ENCODE data around the gene DLGAP1.

The DLGAP1 gene

DNA sequence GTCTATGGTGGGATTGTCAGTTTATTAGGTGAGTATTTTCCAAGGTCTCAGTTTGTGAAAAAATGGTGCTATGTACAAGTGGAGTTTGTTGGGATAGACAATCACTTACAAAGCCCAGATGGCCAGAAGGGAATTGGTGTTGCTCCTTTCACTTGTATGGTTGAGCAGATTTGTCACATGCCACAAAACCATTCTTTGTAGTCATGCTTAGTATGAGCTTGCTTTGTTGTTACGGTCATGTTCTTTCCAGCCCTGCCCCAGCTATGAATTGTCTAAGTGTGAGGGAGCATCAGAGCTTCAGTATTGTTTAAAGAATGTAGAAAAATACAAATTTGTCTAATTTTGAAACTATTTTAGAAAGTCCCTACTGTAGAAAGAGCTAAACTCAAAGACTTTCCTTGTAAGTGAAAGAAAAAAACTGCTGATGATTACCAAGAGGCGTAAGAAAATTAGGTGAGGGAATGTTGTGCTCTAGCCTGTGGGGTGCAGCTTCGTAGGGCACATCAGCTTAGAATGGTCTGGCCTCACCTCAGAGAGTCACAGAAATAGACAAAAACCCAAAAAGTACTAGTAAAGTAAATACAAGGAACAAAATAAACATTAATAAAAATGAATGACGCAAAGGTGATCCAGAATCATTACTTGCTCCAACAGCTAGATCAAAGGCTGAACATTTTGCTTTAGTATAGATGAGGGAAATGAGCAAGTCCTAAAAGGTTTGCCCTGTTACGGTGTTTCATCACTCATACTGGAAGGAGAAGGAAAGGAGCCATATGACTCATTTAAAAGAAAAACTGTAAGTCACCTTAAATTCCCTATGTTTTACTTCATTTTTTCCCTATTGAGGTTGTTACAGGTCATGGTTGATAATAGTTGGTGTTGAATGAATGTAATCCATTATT lies 995.9 kb downstream of the DLGAP1 start:
- Histone ChIP-seq H3K4me3 (replicated peaks; ENCODE audit: insufficient read depth, low read length) (no peak overlapping the region), H3K27ac (replicated peaks) (no peak overlapping the region), H3K27me3 (ENCODE audit: insufficient read depth, poor library complexity, severe bottlenecking) (no peaks in the 10 kb centered on the region)
- TF ChIP-seq, protein P1, sequence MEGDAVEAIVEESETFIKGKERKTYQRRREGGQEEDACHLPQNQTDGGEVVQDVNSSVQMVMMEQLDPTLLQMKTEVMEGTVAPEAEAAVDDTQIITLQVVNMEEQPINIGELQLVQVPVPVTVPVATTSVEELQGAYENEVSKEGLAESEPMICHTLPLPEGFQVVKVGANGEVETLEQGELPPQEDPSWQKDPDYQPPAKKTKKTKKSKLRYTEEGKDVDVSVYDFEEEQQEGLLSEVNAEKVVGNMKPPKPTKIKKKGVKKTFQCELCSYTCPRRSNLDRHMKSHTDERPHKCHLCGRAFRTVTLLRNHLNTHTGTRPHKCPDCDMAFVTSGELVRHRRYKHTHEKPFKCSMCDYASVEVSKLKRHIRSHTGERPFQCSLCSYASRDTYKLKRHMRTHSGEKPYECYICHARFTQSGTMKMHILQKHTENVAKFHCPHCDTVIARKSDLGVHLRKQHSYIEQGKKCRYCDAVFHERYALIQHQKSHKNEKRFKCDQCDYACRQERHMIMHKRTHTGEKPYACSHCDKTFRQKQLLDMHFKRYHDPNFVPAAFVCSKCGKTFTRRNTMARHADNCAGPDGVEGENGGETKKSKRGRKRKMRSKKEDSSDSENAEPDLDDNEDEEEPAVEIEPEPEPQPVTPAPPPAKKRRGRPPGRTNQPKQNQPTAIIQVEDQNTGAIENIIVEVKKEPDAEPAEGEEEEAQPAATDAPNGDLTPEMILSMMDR (IDR thresholded peaks at IDR 0.05; ENCODE audit: insufficient read depth, low read length), result no peak
- TF ChIP-seq GABPA (IDR thresholded peaks at IDR 0.05; ENCODE audit: low read depth) (no peak), SPI1 (IDR thresholded peaks at IDR 0.05; ENCODE audit: borderline replicate concordance, low read depth) (no peak), POLR2AphosphoS5 (IDR thresholded peaks at IDR 0.05; ENCODE audit: low read depth) (no peak)
- no peak for DNase-seq (ENCODE audit: low read depth in 1 of 2, low spot score in 1 of 2)

DNA sequence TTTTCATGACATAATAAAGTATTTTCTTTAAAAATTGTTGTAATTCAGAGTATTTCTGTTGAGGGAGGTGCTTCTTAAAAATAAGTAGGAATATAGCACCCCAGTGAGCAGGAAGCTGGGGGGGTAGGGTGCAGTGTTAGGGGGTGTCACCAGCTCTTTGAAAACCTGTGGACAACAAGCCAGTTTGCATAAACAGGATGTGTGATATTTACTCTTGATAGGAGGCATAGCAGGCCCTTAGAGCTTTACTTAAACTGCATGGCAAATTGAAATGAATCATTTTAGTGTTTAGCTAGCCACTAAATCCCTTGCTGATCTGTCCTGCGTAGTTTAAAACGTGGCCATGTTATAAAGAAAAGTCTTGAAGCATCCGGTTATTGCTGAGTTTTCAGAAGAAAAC lies 996.7 kb downstream of the DLGAP1 start:
- DNase-seq (ENCODE audit: low read depth in 1 of 2, low spot score in 1 of 2), result no peak
- Histone ChIP-seq H3K4me3 (replicated peaks; ENCODE audit: insufficient read depth, low read length) (no peak overlapping the region), H3K27ac (replicated peaks) (no peak overlapping the region), H3K27me3 (ENCODE audit: insufficient read depth, poor library complexity, severe bottlenecking) (no peaks in the 10 kb centered on the region)
- TF ChIP-seq, protein P2, sequence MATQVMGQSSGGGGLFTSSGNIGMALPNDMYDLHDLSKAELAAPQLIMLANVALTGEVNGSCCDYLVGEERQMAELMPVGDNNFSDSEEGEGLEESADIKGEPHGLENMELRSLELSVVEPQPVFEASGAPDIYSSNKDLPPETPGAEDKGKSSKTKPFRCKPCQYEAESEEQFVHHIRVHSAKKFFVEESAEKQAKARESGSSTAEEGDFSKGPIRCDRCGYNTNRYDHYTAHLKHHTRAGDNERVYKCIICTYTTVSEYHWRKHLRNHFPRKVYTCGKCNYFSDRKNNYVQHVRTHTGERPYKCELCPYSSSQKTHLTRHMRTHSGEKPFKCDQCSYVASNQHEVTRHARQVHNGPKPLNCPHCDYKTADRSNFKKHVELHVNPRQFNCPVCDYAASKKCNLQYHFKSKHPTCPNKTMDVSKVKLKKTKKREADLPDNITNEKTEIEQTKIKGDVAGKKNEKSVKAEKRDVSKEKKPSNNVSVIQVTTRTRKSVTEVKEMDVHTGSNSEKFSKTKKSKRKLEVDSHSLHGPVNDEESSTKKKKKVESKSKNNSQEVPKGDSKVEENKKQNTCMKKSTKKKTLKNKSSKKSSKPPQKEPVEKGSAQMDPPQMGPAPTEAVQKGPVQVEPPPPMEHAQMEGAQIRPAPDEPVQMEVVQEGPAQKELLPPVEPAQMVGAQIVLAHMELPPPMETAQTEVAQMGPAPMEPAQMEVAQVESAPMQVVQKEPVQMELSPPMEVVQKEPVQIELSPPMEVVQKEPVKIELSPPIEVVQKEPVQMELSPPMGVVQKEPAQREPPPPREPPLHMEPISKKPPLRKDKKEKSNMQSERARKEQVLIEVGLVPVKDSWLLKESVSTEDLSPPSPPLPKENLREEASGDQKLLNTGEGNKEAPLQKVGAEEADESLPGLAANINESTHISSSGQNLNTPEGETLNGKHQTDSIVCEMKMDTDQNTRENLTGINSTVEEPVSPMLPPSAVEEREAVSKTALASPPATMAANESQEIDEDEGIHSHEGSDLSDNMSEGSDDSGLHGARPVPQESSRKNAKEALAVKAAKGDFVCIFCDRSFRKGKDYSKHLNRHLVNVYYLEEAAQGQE (IDR thresholded peaks at IDR 0.05; ENCODE audit: insufficient replicate concordance, low read depth), result no peak
- no peak for TF ChIP-seq GABPA (IDR thresholded peaks at IDR 0.05; ENCODE audit: low read depth)
- TF ChIP-seq, protein P1 (IDR thresholded peaks at IDR 0.05; ENCODE audit: insufficient read depth, low read length), result no peak

DNA sequence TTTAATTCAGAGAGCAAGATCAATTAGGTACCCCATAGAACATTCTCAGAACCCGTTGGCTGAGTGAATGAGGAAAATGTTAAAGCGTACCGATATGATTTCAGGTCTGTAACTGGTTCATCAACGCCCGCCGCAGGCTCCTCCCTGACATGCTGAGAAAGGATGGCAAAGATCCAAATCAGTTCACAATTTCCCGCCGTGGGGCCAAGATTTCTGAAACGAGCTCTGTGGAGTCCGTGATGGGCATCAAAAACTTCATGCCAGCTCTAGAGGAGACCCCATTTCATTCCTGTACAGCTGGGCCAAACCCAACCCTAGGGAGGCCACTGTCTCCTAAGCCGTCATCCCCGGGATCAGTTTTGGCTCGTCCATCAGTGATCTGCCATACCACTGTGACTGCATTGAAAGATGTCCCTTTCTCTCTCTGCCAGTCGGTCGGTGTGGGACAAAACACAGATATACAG lies 997.8 kb downstream of the DLGAP1 start:
- TF ChIP-seq GABPA (IDR thresholded peaks at IDR 0.05; ENCODE audit: low read depth) (no peak), SPI1 (IDR thresholded peaks at IDR 0.05; ENCODE audit: borderline replicate concordance, low read depth) (no peak), POLR2AphosphoS5 (IDR thresholded peaks at IDR 0.05; ENCODE audit: low read depth) (no peak)
- TF ChIP-seq, protein P2 (IDR thresholded peaks at IDR 0.05; ENCODE audit: insufficient replicate concordance, low read depth), result no peak
- TF ChIP-seq, protein P1 (IDR thresholded peaks at IDR 0.05; ENCODE audit: insufficient read depth, low read length), result no peak
- DNase-seq (ENCODE audit: low read depth in 1 of 2, low spot score in 1 of 2), result no peak
- no peak overlapping the region for H3K27ac ChIP-seq (replicated peaks)
- H3K27me3 ChIP-seq (ENCODE audit: insufficient read depth, poor library complexity, severe bottlenecking), result no peaks in the 10 kb centered on the region
- H3K4me3 ChIP-seq (replicated peaks; ENCODE audit: insufficient read depth, low read length), result no peak overlapping the region

All from HL-60 (cell line).